Globus pallidus (tissue), 1 donor: Measurements from ENCODE around the gene PFKFB3.
"Not testable (repeated sequence)": the region's sequence is repeated elsewhere in the genome, so short reads cannot be mapped to it uniquely, and the experiment has no call there.

Experiments used
- DNase-seq: peaks from one replicate; pipeline ENCODE4 v3.0.0-alpha.2; 2015; ENCODE audit warnings: low spot score

PFKFB3 gene

GRCh38 chr10:6236349-6237198 is 33.8 kb downstream of the PFKFB3 start:
- no peak for DNase-seq

GRCh38 chr10:6237199-6237530 is 34.4 kb downstream of the PFKFB3 start:
- no peak for DNase-seq

DNA sequence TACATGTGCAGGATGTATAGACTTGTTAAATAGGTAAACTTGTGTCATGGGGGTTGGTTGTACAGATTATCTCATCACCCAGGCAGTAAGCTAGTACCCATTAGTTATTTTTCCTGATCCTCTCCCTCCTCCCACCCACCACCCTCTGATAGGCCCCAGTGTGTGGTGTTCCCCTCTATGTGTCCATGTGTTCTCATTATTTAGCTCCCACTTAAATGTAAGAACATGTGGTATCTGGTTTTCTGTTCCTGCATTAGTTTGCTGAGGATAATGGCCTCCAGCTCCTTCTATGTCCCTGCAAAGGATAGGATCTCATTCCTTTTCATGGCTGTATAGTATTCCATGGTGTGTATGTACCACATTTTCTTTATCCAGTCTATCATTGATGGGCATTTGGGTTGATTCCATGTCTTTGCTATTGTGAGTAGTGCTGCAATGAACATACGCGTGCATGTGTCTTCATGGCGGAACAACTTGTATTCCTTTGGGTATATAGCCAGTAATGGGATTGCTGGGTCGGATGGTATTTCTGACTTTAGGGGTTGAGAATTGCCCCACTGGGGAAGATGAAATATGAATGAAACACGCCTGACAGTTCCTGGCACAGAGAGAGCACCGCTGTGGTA is 36.0 kb downstream of the PFKFB3 start:
- not testable (repeated sequence) for DNase-seq

DNA sequence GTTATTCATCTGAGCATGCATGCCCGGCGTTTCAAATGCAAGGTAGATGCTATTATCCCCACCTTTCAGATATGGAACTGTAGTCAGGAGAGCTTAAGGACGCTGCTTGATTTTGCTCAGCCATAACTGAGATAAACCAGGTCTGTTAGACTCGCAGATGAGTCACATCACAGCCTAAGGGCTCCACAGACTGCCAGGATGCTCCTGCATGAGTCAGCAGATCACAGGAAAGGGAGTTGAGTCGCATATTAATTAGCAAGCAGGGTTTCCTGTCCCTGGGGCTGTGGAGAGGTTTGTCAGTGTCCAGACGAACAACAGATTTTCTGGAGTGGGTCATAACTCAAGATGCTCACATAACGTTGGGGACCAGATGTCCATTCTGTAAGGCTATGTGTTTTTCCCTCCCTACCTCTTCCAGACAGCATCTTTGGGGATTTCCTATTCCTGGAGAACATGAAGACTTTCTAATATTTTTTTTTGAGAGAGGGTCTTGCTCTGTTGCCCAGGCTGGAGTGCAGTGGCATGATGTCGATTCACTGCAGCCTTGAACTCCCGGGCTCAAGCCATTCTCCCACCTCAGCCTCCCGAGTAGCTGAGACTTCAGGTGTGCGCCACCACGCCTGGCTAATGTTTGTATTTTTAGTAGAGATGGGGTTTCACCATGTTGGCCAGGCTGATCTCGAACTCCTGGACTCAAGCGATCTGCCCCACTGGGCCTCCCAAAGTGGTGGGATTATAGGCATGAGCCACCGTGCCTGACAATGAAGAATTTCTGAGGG is 36.7 kb downstream of the PFKFB3 start:
- DNase-seq: no peak

DNA sequence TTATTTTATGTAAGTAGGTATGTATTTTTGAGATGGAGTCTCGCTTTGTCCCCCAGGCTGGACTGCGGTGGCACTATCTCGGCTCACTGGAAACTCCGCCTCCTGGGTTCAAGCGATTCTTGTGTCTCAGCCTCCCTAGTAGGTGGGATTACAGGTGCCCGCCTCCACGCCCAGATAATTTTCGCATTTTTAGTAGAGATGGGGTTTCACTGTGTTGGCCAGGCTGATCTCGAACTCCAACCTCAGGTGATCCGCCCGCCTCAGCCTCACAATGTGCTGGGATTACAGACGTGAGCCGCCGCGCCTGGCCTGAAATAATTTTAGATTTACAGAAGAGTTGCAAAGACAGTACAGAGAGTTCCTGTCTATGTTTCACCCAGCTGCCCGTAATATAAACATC is 37.5 kb downstream of the PFKFB3 start:
- no peak for DNase-seq

GRCh38 chr10:6242089-6242488 is 39.4 kb downstream of the PFKFB3 start:
- no peak for DNase-seq

DNA sequence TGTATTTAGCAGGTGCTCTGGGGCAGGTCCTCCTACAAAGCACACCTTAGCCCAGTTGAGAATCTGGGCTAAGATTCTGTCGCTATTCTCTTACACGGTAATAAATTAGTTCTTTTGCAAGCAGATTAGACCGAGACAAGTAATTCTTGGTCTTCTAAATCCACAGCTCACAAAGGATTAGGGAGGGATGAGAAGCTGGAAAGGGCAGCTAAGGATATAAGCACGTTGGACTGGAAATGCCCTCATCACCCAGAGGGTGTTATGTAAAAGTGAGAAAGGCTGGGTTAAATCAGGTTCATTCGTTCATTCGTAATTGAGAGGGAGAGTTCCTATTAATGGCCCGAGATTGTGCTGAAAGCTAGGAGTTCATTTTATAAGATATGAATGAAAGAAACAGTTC is 41.8 kb downstream of the PFKFB3 start:
- DNase-seq: no peak

GRCh38 chr10:6247041-6247712 is 44.4 kb downstream of the PFKFB3 start:
- DNase-seq: peak; percentile 89

DNA sequence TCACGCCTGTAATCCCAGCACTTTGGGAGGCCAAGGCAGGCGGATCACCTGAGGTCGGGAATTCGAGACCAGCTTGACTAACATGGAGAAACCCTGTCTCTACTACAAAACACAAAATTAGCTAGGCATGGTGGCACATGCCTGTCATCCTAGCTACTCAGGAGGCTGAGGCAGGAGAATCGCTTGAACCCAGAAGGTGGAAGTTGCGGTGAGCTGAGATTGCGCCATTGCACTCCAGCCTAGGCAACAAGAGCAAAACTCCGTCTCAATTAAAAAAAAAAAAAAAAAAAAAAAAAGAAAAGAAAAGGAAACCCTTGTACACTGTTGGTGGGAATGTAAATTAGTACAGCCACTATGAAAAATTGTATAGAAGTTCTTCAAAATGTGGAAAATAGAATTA is 46.2 kb downstream of the PFKFB3 start:
- DNase-seq: not testable (repeated sequence)

- DNase-seq: no peak
Observed at GRCh38 chr10:6249698-6250097, 47.0 kb downstream of the PFKFB3 start.

- no peak for DNase-seq
Observed at GRCh38 chr10:6250745-6251144, 48.0 kb downstream of the PFKFB3 start.

- no peak for DNase-seq
Observed at GRCh38 chr10:6254201-6254600, 51.5 kb downstream of the PFKFB3 start.

DNA sequence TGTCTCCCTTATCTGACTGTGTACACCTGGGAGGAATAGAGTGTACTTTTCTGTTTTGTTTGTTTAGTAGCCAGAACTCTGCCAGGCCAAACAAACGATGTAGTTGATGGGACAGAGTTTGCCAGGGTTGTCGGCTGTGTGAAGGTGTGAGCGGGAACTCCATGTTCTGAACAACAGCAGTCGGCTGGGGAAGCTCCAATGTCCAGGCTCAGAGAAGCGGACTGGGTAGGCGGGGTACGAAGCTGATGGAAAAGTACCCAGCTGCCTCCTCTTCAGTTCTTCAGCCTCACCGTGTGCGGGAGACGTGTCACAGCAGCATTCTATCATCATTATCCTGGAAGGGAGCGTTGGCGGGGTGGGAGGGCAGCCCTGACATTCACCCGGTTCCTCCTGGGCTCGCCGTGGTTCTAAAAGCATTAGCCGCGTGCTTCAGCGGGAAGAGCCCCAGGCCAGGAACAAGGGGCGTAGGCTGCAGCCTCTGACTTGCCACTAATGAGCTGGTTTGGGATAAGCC is 52.9 kb downstream of the PFKFB3 start:
- no peak for DNase-seq

DNA sequence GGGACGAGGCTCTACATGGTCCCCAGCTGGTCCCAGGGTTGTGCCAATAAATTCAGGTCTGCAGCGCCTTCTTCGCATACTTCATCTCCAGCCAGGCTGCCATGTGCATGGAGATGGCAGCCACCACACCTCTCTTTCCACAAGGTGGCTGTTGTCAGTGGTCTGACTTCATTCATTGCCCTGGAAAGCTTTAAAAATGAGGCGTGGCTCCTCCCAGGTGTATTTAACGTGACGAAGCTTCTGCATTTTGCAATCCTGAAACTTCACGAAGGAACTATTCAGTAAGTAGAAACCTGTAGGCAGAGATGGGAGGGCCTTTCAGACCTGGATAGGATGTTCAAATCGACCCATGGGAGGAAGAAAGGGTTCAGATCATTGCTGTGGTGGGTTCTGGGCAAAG is 53.7 kb downstream of the PFKFB3 start:
- DNase-seq: no peak

GRCh38 chr10:6259153-6259552 is 56.4 kb downstream of the PFKFB3 start:
- no peak for DNase-seq

- no peak for DNase-seq
Observed at GRCh38 chr10:6260843-6261242, 58.1 kb downstream of the PFKFB3 start.

DNA sequence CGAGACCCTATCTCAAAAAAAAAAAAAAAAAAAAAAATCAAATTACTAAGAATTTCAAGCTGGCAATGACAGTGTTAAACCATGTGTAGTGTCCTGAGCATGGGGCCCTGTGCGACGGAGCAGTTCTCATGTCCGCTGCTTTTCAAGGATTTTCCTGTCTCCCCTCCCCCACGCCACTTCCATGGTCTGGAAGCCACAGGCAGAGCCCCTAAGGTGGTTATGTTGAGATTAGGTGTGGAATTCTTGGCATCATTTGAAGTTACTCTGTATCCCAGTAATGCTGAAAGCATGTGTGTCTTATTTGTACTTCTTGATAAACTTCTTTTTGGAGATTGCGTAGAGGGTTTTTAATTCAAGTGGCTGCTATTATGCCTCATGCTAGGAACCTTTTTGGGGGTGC is 65.2 kb downstream of the PFKFB3 start:
- no peak for DNase-seq

- DNase-seq: no peak
Observed at GRCh38 chr10:6269432-6269831, 66.7 kb downstream of the PFKFB3 start.

DNA sequence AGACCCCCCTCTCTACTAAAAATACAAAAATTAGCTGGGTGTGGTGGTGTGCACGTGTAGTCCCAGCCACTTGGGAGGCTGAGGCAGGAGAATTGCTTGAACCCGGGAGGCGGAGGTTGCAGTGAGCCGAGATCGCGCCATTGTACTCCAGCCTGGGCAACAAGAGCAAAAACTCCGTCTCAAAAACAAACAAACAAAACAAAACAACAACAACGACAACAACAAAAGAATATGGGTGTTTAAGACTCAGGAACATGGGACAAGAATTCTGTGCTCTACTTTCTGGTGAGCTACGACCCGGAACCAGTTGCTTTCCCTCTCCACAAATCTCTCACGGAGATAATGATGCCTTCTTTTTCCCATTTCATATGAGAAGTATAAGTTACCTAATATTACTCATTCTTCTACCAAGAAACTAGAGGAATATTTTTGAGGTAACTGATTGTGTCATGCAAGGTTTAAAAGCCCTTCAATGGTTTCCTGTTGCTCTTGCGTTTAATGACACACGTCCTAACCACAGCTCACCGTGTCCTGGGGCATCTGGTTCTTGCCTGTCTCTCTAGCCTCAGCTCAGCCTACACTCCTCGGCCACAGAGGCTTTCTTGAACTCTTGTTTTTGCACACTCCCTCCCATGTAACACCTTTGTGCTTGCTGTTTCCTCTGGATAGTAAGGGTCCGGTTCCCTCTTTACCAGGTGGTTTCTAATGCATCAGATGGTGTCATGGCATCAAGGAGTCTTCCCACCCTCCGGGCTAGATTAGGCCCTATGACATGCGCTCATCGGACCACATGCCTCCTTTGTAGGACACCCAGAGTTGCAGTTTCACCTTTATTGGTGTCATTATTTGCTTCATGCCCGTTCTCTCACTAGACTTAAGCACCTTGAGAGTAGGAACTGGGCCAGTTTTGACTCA is 67.5 kb downstream of the PFKFB3 start:
- no peak for DNase-seq

DNA sequence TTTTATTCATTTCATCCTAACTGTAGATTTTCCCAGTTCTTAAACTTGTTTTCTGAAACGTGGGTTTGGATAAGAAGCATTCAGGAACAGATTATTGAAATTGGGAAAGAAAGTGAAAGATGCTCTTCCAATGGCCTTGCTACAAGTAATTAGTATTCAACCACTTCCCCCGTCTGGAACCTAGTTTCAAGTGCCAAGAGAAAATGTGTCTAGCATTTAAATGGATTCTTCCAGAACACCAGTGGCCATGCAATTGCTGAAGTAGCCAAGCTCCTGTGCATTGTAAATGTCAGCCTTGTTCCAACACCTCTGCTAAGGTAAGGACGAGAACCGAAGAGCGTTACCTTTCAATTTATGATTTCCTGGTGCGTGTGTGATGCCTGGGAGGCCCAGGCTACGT is 68.2 kb downstream of the PFKFB3 start:
- peak; percentile 67 for DNase-seq

DNA sequence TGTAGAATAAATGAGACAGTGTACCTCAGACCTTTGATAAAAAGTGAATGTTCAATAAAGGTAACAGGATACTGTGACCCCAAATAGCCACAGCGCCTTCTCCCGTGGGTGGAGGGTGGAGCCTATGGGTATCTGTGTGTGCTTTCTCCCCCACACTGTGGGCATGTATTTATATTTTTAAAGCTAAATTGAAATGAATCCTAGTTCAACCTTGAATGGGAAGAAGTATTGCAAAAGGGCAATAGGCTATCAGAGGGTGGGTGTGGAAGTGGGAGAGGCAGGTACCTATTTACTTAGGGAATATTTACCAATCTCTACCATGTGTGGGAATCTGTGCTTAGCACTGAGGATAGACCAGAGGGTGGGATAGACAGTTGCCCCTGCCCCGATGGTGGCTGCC is 68.9 kb downstream of the PFKFB3 start:
- no peak for DNase-seq
